ENCODE measurements around the gene CBFA2T3.

The CBFA2T3 gene

DNA sequence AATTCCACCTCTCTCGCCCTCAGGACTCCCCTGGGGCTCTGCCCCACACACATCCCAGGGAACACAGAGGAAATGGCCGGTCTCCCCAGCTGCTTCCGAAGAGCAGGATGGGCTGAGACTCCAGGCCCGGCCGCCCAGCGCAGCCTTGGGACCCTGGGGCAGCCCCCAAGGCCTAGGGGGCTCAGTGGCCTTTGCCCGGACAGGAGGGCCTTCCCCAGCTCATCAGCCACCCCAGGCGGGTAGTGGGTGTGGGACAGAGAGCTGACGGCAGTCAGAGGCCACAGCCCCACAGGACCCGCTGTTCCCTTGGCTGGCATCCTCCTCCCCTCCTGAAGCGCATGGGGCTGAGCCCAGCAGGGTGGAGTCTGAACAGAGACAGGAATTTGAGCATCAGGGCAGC is 6.2 kb upstream of the CBFA2T3 start:
- TF ChIP-seq, protein P1, sequence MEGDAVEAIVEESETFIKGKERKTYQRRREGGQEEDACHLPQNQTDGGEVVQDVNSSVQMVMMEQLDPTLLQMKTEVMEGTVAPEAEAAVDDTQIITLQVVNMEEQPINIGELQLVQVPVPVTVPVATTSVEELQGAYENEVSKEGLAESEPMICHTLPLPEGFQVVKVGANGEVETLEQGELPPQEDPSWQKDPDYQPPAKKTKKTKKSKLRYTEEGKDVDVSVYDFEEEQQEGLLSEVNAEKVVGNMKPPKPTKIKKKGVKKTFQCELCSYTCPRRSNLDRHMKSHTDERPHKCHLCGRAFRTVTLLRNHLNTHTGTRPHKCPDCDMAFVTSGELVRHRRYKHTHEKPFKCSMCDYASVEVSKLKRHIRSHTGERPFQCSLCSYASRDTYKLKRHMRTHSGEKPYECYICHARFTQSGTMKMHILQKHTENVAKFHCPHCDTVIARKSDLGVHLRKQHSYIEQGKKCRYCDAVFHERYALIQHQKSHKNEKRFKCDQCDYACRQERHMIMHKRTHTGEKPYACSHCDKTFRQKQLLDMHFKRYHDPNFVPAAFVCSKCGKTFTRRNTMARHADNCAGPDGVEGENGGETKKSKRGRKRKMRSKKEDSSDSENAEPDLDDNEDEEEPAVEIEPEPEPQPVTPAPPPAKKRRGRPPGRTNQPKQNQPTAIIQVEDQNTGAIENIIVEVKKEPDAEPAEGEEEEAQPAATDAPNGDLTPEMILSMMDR (IDR thresholded peaks at IDR 0.05), result no peak
- H3K27ac ChIP-seq, result no peak overlapping the region
- DNase-seq (ENCODE audit: low spot score), result no peak
- no peak overlapping the region for H3K4me3 ChIP-seq

DNA sequence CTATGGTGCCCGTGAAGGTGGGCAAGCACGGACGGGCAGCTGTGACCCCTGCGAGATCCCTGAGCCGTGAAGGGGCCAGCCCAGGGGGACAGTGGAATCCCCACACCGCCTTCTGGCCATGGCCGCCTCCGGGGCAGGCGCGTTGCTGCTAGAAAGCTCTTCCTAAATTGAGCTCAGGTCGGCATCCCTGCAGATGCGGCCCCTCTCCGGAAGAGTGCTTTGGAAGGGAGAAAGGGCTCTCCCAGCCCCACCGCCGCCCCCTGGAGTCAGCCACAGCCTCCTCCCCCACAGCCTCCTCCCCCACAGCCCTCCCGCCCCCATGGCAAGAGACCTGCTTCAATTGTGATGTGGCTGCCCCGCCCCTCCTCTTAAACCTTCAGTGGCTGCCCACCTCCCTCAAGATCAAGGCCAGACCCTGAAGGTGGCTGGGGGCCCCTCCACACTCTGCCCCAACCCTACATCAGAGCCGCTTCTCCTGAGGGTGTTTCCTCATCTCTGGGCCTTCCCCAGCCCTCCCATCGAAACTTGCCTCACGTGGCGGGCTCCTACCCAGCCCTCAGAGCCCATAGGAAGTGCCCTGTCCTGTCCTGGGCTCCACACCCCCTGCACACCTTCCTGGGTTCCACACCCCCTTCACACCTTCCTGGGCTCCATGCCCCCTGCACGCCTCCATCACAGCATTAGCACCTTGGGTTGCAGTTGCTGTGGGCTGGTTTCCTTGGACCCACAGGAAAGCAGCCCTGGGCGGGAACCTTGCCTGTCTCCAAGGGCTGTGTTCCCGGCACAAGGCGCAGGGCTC is 5.5 kb upstream of the CBFA2T3 start:
- TF ChIP-seq, protein P1 (IDR thresholded peaks at IDR 0.05), result no peak
- Histone ChIP-seq H3K4me3 (no peak overlapping the region), H3K27ac (no peak overlapping the region)
- DNase-seq (ENCODE audit: low spot score), result no peak

- no peak overlapping the region for H3K27ac ChIP-seq
- DNase-seq (ENCODE audit: low spot score), result no peak
- TF ChIP-seq, protein P1 (IDR thresholded peaks at IDR 0.05), result no peak
- H3K4me3 ChIP-seq, result no peak overlapping the region
These were observed 2.5 kb upstream of the CBFA2T3 start for GRCh38 chr16:88979353-88980015.

- TF ChIP-seq, protein P1 (IDR thresholded peaks at IDR 0.05), result no peak
- Histone ChIP-seq H3K27ac (no peak overlapping the region), H3K4me3 (no peak overlapping the region)
- DNase-seq (ENCODE audit: low spot score), result no peak
These were observed 1.8 kb upstream of the CBFA2T3 start for GRCh38 chr16:88978608-88979346.

DNA sequence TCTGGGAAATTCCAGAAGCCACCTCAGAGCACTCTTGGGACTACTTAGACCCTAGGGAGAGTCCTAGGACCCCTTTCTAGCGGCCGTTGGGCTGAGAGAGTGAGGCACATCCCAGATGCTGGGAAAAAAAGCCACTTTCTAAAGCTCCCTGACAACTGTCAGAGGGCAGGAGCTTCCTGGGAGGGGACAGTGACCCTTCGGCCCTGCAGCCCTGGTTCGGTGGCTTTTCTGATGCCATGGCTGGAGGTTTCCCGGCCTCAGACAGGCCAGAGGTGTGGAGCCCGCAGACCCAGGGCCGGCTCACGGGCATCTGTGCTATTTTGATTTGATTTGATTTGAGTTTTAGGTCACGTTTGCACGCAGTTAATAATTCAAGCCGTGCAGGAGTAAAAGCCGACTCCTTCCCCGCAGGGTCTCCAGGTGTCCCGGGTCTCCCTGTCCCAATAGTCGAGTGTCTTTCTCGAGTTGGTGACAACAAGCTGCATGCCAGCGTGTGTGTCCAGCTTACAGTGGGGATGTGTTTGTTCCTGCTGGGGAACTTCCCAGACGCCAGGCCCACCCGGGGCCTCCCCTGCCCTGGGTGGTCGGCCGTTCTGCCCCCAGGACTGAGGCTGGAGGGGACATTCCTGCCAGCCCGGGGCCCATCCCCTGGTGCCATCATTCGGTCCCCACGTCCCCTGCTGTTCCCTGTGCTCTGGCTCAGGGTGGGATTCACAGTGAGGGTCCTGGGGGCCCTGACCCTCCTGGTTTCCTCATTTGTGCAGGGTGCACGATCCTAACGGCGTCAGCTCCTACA is 1.0 kb upstream of the CBFA2T3 start:
- no peak overlapping the region for H3K27ac ChIP-seq
- TF ChIP-seq, protein P1 (IDR thresholded peaks at IDR 0.05), result no peak

DNA sequence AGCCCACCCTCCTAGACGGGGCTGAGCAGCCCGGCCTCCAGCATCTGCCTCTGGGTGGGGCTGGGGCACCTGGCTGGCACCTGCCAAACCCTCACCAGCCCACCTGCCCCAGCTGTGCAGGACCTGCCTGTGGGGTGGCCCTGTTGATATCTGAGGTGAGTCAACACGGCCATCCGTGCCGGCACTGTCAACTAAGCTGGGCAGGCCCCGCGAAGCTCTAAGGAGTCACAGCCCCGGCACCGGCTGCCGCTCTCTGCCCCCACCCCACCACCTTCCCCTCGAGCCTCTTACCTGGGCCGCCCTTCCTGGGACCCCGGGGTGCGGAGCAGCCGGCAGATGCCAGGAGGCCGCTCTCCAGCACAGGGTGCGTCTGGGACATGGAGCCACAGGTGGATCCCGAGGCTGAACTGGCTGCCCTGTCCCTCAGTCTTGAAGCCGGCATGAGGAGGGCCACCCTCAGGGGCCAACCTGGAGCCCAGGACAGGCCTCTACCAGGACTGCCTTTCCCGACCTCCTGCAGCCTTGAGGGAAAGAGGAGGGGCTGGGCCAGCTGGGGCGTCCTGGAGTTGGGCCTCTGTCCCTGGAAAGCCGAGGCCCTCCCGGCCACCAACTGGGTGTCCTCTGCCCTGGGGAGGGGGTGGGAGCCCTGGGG is 515 bp downstream of the CBFA2T3 start:
- Histone ChIP-seq H3K4me3 (peak overlapping the region; percentile 50), H3K27ac (peak overlapping the region in 1 of 2 donors; percentile 23)
- TF ChIP-seq, protein P1 (IDR thresholded peaks at IDR 0.05), result no peak
- no peak for DNase-seq (ENCODE audit: low spot score)

More for the DNA sequence above, 1.0 kb upstream of the CBFA2T3 start:
- DNase-seq (ENCODE audit: low spot score), result no peak
- H3K4me3 ChIP-seq, result no peak overlapping the region
